NCI-H345 treated with DMSO at 0.1 percent for 48 hours (cell line): ENCODE data around the gene AP1S3.
"Not testable (repeated sequence)": the region's sequence is repeated elsewhere in the genome, so short reads cannot be mapped to it uniquely, and the experiment has no call there.

Experiments used
- DNase-seq: peaks from one replicate; lab custom pipeline; 2025; ENCODE audit not compliant: unreplicated experiment; lab: John Stamatoyannopoulos, UW

The AP1S3 gene

DNA sequence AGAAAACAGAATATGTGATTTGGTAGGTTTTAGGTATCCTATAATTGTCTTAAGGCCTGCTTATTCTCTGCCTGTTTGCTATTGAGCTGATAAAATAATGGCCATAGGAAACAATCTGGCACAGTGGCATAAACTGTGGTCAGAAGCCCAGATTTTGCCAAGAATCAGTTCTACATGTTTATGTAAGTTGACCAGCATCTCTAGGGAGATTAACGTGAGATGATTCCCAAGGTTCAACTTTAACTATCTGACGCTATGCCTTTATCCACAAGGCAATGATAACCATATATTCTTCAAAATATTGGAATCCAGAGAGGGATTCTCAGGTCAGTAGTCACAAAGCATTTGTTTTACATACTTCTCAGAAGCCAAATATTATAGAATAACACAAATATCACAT is 25.6 kb downstream of the AP1S3 start:
- no peak for DNase-seq

GRCh38 chr2:223805008-223805407 is 32.4 kb downstream of the AP1S3 start:
- DNase-seq = no peak

DNA sequence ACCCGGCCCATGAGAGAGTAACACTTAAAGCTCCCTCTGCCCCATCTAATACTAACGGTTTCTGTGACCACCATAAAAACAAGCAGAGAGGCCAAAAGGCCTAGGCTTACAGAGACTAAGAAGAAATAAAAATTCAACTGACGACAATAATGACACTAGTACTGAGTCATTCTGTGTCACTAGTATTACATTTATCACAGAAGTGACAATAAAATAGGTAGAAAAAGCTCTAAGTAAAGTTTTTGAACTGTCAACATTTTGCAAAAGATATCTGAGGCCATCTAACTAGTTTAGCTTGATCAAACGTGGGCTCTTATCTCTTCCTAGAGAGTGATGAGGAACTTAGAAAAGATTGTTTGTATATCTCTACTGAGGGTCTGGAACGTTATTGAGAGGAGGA is 35.6 kb downstream of the AP1S3 start:
- DNase-seq = no peak

DNA sequence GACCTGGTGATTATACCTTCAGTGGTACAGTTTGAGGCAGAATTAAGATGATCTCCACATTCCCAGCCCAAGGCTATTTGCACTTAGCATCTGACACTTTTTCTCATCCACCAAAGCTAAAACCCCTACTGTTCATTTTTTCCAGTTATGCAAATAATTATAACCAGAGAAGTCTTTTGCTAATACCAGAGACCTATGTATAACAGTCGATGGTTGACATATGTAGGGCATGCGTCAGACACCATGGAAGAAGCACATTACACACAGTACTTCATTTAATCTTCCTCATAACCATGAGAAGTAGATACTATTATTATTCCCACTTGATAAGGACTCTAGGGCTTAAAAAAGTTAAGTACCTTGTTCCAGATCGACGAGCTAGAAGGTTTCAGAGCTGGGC is 36.5 kb downstream of the AP1S3 start:
- no peak for DNase-seq

DNA sequence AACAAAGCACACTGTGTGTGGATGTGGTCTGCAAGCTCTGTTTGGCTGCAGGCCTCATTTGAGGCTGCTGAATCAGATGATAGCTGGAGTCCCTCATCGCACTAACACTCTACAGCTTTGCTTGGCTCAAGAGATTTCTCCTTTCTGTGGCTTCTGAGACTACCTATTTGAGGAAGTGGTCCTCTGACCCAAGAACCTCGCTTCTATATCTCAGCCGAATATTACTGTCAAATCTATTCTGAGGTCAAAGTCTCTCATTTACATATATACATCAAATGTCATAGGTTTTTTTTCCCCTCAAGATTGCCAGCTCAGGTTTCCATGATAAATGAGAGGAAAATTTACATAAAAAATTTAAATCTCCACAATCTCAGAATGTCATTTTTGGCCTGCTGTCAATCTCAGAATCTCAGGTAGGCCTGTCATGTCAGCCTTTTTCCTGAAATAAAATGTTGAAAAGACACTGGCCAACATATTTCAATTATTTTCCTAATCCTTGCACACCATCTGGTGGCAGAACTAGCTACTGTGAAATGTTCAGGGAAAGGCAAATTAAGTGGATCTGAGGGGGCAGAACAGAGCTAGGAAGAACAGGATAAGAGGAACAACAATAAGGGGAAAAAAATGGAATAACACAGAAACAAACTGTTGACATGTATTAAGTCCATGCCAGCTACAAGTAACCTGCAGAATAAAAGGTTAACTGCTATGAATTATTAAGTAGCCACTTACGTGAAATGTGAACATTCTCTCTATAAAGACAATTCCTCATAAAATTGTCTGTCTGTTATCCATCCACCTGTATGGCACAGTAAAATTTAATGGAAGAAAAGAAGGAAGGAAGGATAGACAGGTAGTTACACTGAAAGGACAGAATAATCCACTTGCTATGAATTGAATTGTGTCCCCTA is 39.3 kb downstream of the AP1S3 start:
- peak; percentile 22 for DNase-seq

DNA sequence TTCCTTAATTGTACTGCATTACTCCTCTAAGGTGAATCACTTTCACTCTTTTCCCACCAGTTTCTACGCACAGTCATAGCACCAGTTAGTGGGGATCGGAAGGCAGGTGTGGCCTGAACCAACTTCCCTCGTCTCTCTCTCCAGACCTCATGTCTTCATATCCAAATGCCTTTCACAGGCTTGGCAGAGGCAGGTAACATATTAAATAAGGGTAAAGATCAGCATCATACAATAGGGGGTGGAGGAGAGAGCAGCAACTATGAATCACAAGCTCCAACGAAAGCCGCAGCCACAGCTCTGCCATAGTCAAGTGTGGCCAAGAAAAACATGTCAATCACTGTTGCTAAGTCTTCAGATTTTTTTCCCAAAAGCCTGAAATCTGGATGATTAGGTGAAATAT is 40.3 kb downstream of the AP1S3 start:
- DNase-seq = no peak

DNA sequence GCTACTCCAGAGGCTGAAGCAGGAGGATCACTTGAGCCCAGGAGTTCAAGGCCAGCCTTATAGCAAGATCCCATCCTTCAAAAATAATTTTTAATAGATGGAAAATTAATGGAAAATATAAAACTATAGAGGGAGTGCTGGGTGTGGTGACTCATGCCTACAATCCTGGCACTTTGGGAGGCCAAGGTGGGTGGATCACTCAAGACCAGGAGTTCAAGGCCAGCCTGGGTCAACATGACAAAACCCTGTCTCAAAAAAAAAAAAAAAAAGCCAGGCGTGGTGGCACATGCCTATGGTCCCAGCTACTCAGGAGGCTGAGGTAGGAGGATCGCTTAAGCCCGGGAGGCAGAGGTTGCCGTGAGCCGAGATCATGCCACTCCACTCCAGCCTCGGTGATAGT is 48.0 kb downstream of the AP1S3 start:
- no peak for DNase-seq

DNA sequence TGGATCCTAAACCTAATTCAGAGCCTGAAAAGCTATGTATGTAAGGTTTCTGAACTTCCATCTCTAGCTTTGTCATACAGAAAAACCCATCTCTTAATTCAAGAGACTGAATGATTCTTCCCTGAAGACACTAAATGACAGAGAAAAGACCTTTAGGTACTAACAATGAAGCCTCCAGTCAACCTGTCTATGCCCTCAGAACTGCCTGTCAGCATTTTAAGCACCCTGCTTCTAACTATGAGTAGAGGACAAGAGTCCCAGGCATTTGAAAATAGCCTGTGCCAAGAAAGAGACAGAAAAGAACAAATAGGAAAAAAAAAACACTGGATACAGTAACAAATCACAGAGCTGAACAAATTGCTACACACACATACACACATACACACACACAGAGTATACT is 48.6 kb downstream of the AP1S3 start:
- DNase-seq = no peak

- not testable (repeated sequence) for DNase-seq
These were observed 49.3 kb downstream of the AP1S3 start for GRCh38 chr2:223788106-223788505.

GRCh38 chr2:223787358-223787757 is 50.0 kb downstream of the AP1S3 start:
- DNase-seq = no peak

GRCh38 chr2:223786943-223787342 is 50.4 kb downstream of the AP1S3 start:
- DNase-seq = no peak

- no peak for DNase-seq
These were observed 51.1 kb downstream of the AP1S3 start for GRCh38 chr2:223786236-223786635.

GRCh38 chr2:223784221-223784772 is 53.1 kb downstream of the AP1S3 start:
- DNase-seq = no peak

DNA sequence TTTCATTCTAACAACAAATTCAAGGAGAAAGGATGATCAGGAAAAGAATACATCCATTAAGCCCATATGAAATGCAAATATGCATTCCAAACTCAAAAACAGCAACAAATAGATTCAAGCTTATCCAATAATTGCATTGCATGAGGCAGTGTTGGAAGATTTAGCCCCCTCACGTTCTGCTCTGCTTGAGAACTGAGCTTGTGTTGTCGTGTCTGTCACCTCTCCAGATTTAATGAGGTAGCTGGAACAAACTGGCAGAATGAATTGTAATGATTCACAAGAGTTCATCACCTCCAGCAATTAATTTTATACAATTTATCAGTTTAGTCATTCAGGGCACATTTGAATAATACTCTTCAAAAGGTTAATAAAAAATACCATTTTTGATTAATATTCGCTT is 54.8 kb downstream of the AP1S3 start:
- DNase-seq = no peak

- DNase-seq = no peak
These were observed 55.8 kb downstream of the AP1S3 start for GRCh38 chr2:223781560-223781959.

DNA sequence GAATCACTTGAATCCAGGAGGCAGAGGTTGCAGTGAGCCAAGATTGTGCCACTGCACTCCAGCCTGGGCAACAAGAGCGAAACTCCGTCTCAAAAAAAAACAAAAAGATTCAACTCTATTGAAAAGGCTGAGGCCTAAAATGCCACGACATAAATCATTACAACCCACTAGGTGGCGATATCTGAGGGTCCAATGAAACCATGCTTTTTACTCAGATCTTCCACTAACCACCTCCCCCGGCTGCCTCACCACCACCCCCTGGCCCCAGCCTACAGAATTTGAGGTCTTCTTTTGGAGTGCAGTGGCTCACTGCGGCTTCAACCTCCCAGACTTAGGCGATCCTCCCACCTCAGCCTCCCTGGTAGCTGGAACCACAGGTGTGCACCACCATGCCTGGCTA is 57.5 kb downstream of the AP1S3 start:
- DNase-seq = no peak

- no peak for DNase-seq
These were observed 63.2 kb downstream of the AP1S3 start for GRCh38 chr2:223774193-223774592.

GRCh38 chr2:223772363-223772762 is 65.0 kb downstream of the AP1S3 start:
- DNase-seq = no peak

GRCh38 chr2:223771475-223771874 is 65.9 kb downstream of the AP1S3 start:
- no peak for DNase-seq

DNA sequence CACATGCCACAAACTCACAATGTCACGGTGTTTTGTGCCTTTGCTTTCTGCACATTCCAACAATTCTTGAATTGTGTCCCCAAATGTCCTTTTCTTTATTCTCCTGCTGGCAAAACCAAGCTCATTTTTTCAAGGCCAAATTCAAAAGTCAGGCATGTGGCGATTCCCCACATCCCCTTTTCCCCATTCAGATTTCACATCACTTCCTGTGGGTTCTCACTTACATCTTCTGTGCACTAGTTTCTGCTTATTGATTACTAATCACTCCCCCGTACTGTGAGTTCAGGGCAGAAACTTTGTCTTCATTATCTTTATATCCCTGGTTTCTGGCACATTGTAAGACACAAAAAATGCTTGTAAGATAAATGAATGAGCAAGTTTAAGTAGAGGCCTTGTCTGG is 69.2 kb downstream of the AP1S3 start:
- no peak for DNase-seq

GRCh38 chr2:223767341-223767740 is 70.0 kb downstream of the AP1S3 start:
- no peak for DNase-seq

- DNase-seq = no peak
These were observed 72.1 kb downstream of the AP1S3 start for GRCh38 chr2:223765221-223765785.
